Hepatic stellate cell (primary cell): ENCODE data around the gene ZNF383.
"Not testable (repeated sequence)": the region's sequence is repeated elsewhere in the genome, so short reads cannot be mapped to it uniquely, and the experiment has no call there.

Experiments used
- DNase-seq: peaks from one replicate; pipeline ENCODE4 v3.0.0; 2011; ENCODE audit warnings: low spot score

ZNF383 gene

DNA sequence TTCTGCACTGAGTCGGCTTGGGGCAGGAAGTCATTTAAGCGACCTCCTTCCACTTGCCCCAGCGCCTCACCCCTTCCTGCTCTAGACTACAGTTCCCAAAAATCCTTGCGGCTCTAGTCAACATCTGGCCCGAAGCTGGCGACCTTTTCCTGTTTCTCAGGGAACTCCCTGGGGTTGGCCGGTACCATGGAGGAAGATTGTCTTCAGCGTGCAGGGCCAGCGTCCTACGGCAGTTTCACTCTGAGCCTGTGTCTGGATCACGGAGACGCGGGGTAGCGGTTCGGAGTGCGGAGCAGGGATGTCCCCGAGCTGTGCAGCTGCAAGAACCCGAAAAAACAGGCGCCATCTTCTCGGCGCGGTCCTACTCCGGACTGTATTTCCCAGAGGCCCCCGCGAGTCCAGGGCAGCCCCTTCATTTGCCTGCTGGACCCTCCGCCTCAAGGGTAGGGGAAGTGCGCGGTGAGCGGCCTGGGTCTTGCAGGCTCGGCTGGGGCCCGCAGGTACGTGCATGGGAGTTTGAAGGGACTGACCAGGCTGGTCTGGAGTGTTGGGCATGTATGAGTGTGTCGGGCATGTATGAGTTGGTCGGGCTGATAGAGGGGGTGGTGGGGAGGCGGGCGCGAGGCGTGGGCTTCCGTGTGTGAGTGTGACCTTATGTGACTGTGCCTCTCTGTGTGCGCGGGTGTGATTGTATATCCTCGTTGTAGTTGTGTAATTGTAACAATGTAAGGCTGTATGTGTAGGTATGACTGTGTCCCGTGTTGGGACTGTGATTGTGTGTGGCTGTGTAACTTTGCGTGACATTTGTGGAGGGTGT lies at the start of gene ZNF383:
TSS of gene ZNF383 (plus strand) at position 440 of the 817 bp plus-strand sequence. CDS start 12,240 bp downstream, outside the sequence.
- DNase-seq = peak; percentile 85

DNA sequence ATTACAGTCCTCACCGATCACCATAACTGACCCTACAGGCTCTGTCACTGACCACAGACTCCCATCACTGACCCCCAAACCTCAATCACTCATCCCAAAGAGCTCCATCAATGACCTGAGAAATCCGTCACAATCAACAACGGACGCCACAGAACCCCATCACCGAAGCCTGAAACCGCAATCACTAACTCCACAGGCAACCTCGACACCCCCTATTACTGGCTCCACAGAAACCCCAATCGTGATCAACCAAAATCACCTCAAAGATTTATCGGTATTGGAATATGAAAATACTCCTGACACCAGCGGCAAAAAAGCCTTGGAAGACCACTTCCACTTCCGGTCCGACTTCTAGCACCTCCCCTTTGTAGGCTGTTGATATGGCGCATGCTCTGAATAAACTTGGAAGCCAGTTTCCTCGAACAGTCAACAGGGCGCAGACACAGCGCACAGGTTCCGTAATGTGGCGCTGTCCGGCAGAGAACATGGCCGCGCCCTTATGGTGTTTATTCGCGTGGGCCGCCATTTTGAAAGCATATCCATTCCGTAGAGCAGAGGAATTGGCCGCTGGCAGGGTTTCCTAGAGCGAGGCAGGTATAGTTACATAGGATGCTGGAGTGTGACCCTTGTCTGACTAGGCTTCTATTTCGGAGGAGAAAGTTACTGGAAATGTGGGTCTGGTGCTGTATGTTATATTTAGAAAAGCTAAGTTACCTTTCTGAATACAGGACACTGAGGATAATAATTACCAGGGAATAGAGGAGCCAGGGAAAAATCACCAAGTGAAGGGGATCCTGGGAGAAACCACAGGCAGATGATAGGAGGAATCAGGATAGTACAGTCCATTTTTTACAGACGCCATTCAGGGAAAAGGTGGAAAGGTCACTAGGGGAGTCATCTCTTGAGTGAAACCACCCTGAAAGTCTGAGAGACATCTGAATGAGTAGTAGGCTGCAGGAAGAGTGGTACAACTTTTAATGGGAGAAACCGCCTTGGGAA lies 45.3 kb upstream of the ZNF383 start, which contains the start of gene ZNF585A:
TSS of gene ZNF585A (minus strand) at position 328 of the 999 bp plus-strand sequence. CDS start 2,785 bp downstream, outside the sequence.
- DNase-seq = peak; percentile 85

DNA sequence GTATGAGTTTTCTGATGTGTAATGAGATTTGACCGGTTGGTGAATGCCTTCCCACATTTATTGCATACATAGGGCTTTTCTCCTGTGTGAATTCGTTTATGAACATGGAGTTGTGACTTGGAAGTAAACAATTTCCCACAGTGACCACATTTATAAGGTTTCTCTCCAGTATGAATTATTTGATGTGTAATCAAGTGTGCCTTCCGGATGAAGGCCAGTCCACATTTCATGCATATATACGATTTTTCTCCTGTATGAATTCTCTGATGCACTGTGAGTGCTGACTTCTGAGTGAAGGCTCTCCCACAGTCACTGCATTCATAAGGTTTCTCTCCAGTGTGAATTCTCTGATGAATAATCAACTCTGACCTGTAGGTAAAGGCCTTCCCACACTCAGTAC lies 31.9 kb upstream of the ZNF383 start:
- DNase-seq = not testable (repeated sequence)

DNA sequence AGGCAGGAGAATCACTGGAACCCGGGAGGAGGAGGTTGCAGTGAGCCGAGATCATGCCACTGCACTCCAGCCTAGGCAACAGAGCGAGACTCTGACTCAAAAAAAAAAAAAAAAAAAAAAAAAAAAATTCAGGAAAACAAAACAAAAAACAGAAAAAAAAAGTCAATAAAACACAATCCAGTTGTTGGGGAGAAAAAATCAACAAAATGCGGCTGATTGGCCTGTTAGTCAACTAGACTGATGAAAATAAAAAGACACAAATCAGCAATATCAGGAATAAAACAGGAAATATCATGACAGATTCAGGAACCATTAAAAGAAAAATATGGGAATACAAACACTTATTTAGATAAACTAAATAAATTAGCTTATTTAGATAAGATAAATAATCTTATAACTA lies 22.8 kb upstream of the ZNF383 start:
- DNase-seq = not testable (repeated sequence)

DNA sequence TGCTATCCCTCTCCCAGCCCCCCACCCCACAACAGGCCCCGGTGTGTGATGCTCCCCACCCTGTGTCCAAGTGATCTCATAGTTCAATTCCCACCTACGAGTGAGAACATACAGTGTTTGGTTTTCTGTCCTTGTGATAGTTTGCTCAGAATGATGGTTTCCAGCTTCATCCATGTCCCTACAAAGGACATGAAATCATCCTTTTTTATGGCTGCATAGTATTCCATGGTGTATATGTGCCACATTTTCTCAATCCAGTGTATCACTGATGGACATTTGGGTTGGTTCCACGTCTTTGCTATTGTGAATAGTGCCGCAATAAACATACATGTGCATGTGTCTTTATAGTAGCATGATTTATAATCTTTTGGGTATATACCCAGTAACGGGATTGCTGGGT lies 20.9 kb upstream of the ZNF383 start:
- not testable (repeated sequence) for DNase-seq

DNA sequence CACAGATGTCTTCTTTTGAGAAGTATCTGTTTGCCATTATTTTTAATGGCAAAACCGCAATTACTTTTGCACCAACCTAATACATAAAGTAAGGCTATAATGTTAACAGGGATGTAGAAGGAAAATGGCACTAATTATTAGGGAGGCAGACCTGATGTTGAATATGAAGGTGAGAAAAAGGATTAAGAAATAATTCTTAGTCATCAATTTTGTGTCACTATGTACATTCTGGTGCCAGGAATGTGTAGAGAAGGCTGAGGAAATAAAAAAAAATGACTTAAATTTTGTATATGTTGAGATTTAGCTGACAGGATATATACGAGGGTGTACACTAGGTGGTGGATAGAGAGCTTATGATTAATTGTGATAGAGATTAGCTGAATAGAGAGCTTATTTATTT lies 20.2 kb upstream of the ZNF383 start:
- no peak for DNase-seq

DNA sequence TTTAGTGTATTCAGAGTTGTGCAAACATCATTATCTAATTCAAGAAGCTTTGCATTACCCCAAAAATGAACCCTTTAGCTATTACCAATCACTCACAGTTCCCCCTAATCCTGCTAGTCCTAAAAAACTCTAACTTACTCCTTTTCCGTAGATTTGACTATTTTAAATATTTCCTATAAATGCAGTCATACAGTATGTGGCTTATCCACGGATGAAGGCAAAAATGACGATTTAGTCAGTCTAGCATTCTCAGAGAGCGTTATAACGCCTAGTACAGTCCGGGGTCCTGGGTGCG lies 587 bp upstream of the ZNF383 start:
- no peak for DNase-seq

DNA sequence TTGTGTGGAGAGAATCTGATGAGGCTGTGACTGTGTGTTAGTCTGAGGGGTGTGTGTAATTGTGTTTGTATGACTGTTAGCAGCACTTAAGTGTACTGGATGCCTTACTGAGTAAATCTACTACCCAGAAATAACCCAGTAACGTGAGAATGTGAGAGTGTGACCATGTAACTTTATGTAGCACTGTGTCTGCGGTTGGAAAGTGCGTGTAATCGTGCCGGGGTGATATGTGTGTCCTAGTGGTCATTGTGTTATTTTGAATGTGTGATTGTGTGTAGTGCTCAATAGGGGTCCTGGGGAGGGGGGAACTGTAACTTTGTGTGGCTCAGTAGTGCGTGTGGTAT lies 550 bp downstream of the ZNF383 start:
- DNase-seq = no peak

DNA sequence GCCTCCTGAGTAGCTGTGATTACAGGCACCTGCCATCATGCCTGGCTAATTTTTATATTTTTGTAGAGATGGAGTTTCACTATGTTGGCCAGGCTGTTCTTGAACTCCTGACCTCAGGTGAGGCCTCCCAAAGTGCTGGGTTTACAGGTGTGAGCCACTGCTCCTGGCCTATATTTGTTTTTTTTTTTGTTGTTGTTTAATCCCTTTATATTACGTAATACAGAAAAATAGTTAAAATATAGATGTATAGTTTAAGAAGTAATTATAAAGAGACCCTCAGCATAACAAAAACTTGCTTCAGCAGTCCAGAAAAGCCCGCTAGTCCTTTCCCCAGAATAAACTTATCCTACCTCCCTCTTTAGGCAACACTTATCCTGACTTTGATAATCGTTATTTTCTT lies 2.4 kb downstream of the ZNF383 start:
- no peak for DNase-seq

DNA sequence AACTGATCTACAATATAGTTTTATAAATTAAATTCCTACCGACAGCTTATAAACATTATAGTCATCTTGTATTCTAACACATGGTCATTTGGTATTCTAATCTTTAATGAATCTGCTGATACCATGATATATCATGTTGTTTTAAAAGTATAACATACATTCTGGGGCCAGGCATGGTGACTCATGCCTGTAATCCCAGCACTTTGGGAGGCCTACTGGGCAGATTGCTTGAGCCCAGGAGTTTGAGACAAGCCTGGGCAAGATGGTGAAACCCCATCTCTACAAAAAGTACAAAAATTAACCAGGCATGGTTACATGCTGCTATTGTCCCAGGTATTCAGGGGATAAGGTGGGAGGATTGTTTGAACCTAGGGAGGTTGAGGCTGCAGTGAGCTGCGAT lies 3.1 kb downstream of the ZNF383 start:
- no peak for DNase-seq

DNA sequence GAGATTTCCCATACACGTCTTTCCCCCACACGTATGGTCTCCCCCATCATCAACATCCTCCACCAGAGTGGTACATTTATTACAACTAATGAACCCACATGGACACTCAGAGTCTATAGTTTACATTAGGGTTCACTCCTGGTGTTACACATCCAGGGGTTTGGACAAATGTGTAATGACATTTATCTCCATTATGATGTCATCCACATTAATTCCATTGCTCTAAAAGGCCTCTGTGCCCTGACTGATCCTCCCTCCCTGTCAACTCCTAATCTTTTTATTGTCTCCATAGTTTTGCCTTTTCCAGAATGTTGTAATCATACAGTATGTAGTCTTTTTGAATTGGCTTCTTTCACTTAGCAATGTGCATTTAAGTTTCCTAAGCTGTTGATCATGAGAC lies 8.2 kb downstream of the ZNF383 start:
- no peak for DNase-seq

DNA sequence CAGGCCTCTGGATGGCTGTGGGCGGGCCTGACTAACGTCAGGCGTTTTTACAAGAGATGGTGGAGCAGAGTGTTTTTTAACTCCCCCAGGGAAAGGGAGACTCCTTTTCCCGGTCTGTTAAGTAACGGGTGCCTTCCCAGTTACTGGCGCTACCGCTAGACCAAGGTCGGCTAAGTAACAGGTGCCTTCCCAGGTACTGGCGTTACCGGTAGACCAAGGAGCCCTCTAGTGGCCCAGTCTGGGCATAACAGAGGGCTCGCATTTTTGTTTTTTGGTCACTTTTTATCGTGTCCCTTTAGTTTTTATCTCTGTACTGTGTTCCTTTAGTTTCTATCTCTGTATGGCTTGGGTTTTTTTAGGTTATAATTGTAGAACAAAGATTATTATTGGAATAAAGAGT lies 10.0 kb downstream of the ZNF383 start:
- DNase-seq = no peak

DNA sequence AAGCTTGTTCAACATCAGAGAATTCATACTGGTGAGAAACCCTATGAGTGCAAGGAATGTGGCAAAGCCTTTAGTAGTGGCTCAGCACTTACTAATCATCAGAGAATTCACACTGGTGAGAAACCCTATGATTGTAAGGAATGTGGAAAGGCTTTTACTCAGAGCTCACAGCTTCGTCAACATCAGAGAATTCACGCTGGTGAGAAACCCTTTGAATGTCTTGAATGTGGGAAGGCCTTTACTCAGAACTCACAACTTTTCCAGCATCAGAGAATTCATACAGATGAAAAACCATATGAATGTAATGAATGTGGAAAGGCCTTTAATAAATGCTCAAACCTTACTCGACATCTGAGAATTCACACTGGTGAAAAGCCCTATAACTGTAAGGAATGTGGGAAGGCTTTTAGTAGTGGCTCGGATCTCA lies 25.2 kb downstream of the ZNF383 start:
- no peak for DNase-seq

DNA sequence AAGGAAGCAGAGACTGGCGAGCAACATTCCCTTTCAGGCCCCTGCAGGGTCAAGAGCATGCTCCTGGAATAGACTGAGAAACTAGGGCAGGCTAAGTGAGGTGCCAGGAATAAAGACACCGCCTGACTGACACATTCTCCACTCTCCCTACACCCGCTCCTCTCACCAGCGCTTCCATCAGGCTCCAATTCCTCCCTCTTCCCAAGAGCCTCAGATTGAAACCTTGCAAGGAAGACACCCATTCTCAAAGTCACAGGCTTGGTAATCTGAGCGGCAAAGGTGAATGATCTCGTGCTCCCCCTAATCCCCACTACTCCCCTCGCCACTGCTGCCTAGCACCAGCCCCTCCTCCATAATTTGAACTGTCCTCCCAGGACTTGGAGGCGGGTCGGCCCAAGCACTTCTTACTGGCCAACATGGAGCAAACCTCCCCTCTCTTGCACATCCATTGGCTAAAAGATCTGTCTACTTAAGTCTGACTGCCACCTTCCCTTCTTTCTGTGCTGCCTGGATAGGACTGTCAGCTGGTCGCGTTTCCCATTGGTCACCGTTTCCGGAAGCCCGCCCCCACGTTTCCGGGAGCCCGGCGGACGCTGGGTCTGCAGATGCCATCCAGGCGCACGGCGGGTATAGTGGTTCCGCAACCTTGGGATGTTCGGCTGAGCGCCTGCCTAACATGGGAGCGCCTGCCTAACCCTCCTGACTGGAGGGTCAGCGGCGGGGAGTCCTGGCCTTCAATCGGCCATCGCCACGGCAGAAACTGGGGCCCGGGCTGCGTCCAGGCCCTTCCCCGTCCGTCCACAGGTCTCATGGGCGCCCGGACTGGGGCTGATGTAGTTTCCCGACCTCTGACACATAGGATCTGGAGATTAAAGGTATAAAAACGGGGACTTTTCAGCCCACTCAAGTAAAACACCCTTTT lies 33.6 kb downstream of the ZNF383 start:
- peak; percentile 97 for DNase-seq

DNA sequence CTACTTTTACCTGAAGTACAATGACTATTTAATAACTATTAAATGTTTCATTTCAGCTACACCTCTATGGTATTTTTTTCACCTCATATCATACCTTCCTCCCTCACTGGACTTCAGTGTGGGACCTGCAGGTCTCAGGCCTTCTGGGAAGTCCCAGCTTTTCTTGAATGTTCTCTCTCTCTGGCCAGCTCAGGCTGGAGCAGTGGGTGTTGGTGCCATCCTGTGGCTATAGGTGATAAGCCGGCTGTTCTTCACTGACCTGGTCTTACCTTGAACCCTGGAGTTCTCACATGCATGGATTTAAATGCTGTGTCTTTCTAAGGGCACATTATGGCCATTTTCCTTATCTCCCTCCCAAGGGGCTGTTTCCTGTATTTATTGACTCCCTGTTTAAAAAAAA lies 45.0 kb downstream of the ZNF383 start:
- DNase-seq = not testable (repeated sequence)

DNA sequence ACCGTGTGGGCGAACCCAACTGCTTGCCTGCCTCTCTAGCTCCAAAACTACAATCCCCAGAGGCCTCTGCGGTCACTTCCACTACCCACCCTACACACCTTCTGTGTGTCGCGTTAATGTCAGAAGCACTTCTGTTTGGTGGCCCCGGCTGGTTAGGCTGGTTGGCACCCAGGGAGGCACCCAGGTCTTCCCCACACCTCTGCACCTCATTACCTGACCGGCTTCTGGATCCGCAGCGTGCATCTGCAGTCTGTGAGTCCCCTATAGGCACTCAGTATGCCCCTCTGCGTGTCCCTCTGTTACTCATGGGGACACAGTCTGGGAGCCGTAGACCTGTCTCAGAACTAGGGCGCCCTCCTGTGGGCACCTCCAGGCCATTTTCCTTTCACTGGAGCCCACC lies 49.0 kb downstream of the ZNF383 start:
- not testable (repeated sequence) for DNase-seq

DNA sequence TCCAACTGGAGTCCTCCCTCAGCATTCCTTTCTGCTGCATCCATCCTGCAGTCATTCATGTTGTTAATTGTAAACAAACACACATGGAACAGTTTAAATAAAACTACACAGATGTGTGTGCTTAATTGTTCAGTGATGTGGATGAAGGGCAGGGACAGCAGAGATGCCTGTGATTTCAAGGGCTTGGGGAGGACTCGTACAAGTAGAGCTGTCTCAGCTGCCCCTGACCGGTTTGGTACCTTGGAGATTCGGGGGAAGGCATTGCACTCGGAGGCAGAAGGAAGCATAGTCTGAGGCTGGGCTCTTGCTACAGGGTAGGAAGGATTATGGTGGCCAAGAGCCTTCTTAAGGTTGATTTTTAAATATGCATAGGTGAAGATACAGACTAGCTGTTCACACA lies 49.7 kb downstream of the ZNF383 start:
- DNase-seq = not testable (repeated sequence)

DNA sequence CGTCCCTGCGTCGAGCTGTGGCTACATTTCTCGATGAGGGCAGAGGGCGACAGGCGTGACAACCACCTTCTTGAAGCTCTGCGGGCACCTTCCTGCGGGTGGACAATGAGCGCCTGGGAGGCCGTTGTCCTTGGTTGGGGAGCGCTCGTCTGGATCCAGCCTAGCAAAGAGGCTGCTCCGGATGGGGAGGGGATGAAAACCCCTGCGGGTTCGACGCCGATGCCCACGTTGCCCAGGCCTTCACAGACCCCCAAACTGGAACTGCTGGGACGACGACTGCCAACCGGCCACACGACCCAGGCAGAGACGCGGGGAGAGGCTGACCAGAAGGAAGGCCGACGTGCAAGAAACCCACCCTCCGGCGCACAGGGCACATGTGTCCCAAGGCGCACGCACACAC lies 62.6 kb downstream of the ZNF383 start:
- DNase-seq = not testable (repeated sequence)

DNA sequence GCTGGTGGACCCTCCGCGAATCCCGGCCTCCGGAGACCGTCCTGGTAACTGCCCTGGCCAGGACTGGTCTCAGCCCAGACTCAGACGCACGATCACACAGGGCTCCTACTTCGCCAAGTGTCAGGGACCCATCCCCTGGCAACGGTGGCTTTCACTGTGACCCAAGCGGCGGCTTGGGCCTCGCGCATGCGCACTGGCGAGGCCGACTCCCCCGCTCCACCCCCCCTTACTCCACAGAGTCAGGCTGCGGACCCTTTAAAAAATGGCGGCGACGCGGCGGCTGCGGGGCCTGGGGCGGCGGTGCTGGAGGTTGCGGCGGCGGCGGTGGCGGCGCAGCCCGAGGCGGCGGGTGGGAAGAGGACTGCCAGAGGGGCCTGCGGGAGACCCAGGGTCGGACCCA lies 66.0 kb downstream of the ZNF383 start:
- not testable (repeated sequence) for DNase-seq

DNA sequence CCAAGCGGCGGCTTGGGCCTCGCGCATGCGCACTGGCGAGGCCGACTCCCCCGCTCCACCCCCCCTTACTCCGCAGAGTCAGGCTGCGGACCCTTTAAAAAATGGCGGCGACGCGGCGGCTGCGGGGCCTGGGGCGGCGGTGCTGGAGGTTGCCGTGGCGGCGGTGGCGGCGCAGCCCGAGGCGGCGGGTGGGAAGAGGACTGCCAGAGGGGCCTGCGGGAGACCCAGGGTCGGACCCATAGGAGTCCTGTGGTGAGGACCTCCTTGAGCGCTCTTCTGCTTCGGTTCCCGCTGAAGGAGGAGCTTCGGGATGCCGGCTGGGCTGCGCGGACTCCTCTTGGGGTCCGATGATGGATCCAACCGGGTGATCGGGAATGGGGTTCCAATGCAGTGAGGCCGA lies 71.2 kb downstream of the ZNF383 start:
- DNase-seq = not testable (repeated sequence)

DNA sequence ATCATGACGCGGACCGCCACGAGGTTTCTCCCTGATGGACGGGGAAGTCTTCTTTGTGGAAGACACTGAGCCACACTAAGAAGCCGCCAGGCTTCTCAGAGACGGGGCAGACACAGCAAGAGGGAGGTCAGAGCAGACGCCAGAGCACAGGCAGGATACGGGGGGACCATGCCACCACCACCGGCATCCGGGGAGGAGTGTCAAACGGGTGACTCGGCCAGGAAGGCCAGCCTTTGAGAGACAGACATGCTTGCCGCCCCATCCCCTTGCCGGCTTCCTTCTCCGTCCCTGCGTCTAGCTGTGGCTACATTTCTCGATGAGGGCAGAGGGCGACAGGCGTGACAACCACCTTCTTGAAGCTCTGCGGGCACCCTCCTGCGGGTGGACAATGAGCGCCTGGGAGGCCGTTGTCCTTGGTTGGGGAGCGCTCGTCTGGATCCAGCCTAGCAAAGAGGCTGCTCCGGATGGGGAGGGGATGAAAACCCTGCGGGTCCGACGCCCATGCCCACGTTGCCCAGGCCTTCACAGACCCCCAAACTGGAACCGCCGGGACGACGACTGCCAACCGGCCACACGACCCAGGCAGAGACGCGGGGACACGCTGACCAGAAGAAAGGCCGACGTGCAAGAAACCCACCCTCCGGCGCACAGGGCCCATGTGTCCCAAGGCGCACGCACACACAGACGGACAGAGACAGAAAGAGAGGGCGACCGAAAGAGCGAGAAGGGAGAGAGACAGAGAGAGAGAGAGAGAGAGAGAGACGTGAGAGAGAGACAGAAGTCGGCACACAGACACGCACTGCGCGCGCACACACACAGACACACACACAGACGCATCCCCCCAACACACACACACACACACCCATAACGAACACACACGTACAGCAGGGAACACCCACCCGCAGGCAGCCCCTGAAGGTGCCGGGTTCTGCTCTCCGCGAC lies 75.3 kb downstream of the ZNF383 start:
- DNase-seq = not testable (repeated sequence)
